ENCODE data around the gene SLC35B2. TPM values are rescaled to one million over a fixed set of nuclear protein-coding genes. Genes with fewer than 3 reads are reported as not detected.

Gene SLC35B2
- total RNA-seq, 1 donor: 94.1 TPM

GRCh38 chr6:44278315-44278714 is 21.0 kb upstream of the SLC35B2 start:
- H3K4me2 ChIP-seq (ENCODE audit: insufficient read depth, low read length): no peak overlapping the region
- no peak overlapping the region for H2AFZ ChIP-seq (ENCODE audit: low read length)
- no peaks in the 10 kb centered on the region for H3K4me1 ChIP-seq (ENCODE audit: insufficient read depth, low read length)
- H3K27me3 ChIP-seq (ENCODE audit: insufficient read depth, low read length): peaks cover 24% of the 10 kb centered on the region
- TF ChIP-seq, protein P1, sequence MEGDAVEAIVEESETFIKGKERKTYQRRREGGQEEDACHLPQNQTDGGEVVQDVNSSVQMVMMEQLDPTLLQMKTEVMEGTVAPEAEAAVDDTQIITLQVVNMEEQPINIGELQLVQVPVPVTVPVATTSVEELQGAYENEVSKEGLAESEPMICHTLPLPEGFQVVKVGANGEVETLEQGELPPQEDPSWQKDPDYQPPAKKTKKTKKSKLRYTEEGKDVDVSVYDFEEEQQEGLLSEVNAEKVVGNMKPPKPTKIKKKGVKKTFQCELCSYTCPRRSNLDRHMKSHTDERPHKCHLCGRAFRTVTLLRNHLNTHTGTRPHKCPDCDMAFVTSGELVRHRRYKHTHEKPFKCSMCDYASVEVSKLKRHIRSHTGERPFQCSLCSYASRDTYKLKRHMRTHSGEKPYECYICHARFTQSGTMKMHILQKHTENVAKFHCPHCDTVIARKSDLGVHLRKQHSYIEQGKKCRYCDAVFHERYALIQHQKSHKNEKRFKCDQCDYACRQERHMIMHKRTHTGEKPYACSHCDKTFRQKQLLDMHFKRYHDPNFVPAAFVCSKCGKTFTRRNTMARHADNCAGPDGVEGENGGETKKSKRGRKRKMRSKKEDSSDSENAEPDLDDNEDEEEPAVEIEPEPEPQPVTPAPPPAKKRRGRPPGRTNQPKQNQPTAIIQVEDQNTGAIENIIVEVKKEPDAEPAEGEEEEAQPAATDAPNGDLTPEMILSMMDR (IDR thresholded peaks at IDR 0.05; ENCODE audit: extremely low read depth, low read depth, low read length): no peak
- no peak overlapping the region for H3K4me3 ChIP-seq (ENCODE audit: insufficient read depth, low read length)
- H3K27ac ChIP-seq (ENCODE audit: low read depth, low read length): no peak overlapping the region
- no peaks in the 10 kb centered on the region for H4K20me1 ChIP-seq (ENCODE audit: insufficient read depth, low read length)
- no peaks in the 10 kb centered on the region for H3K9me3 ChIP-seq (ENCODE audit: low read depth, low read length)
- no peaks in the 10 kb centered on the region for H3K36me3 ChIP-seq (ENCODE audit: insufficient read depth, low read length)
- no peaks in the 10 kb centered on the region for H3K79me2 ChIP-seq (ENCODE audit: insufficient read depth, low read length)
- DNase-seq (ENCODE audit: insufficient read length, low spot score, missing footprints): no peak

GRCh38 chr6:44277763-44278162 is 20.4 kb upstream of the SLC35B2 start:
- H2AFZ ChIP-seq (ENCODE audit: low read length): no peak overlapping the region
- no peak overlapping the region for H3K27ac ChIP-seq (ENCODE audit: low read depth, low read length)
- no peaks in the 10 kb centered on the region for H3K36me3 ChIP-seq (ENCODE audit: insufficient read depth, low read length)
- TF ChIP-seq, protein P1 (IDR thresholded peaks at IDR 0.05; ENCODE audit: extremely low read depth, low read depth, low read length): no peak
- no peak overlapping the region for H3K4me2 ChIP-seq (ENCODE audit: insufficient read depth, low read length)
- H4K20me1 ChIP-seq (ENCODE audit: insufficient read depth, low read length): no peaks in the 10 kb centered on the region
- no peak overlapping the region for H3K4me3 ChIP-seq (ENCODE audit: insufficient read depth, low read length)
- DNase-seq (ENCODE audit: insufficient read length, low spot score, missing footprints): peak; percentile 83
- peaks cover 25% of the 10 kb centered on the region for H3K27me3 ChIP-seq (ENCODE audit: insufficient read depth, low read length)
- H3K79me2 ChIP-seq (ENCODE audit: insufficient read depth, low read length): no peaks in the 10 kb centered on the region
- no peaks in the 10 kb centered on the region for H3K9me3 ChIP-seq (ENCODE audit: low read depth, low read length)
- H3K4me1 ChIP-seq (ENCODE audit: insufficient read depth, low read length): no peaks in the 10 kb centered on the region

GRCh38 chr6:44276667-44277640 is 19.6 kb upstream of the SLC35B2 start:
- DNase-seq (ENCODE audit: insufficient read length, low spot score, missing footprints): peak; percentile 92
- H3K27ac ChIP-seq (ENCODE audit: low read depth, low read length): no peak overlapping the region
- H2AFZ ChIP-seq (ENCODE audit: low read length): no peak overlapping the region
- H3K27me3 ChIP-seq (ENCODE audit: insufficient read depth, low read length): peaks cover 32% of the 10 kb centered on the region
- no peaks in the 10 kb centered on the region for H4K20me1 ChIP-seq (ENCODE audit: insufficient read depth, low read length)
- no peak overlapping the region for H3K4me3 ChIP-seq (ENCODE audit: insufficient read depth, low read length)
- no peaks in the 10 kb centered on the region for H3K9me3 ChIP-seq (ENCODE audit: low read depth, low read length)
- H3K36me3 ChIP-seq (ENCODE audit: insufficient read depth, low read length): no peaks in the 10 kb centered on the region
- no peaks in the 10 kb centered on the region for H3K4me1 ChIP-seq (ENCODE audit: insufficient read depth, low read length)
- no peaks in the 10 kb centered on the region for H3K79me2 ChIP-seq (ENCODE audit: insufficient read depth, low read length)
- TF ChIP-seq, protein P1 (IDR thresholded peaks at IDR 0.05; ENCODE audit: extremely low read depth, low read depth, low read length): no peak
- H3K4me2 ChIP-seq (ENCODE audit: insufficient read depth, low read length): no peak overlapping the region

Data from osteoblast (primary cell).